Neural crest cell (in vitro differentiated cells): ENCODE results near the gene OR6M1. TPM values are rescaled to one million over a fixed set of nuclear protein-coding genes. Genes with fewer than 3 reads are reported as not detected.

Experiments used
- DNase-seq: peaks from one replicate; pipeline ENCODE4 v3.0.0; 2021; ENCODE audit warnings: low read depth, mixed read lengths, low spot score
- H3K27ac Mint-ChIP-seq: one replicate; pipeline ENCODE4 v1.8.0; 2021; ENCODE audit warnings: mild to moderate bottlenecking, mixed read lengths; ENCODE audit not compliant: unreplicated experiment
- H3K27me3 Mint-ChIP-seq: 2 replicates; pipeline ENCODE4 v1.8.0; 2021; ENCODE audit warnings: low read depth, mild to moderate bottlenecking, mixed read lengths
- H3K36me3 Mint-ChIP-seq: 2 replicates; pipeline ENCODE4 v1.8.0; 2021; ENCODE audit warnings: low read depth, mild to moderate bottlenecking, mixed read lengths
- H3K4me1 Mint-ChIP-seq: 2 replicates; pipeline ENCODE4 v1.8.0; 2021; ENCODE audit warnings: mixed read lengths
- H3K4me3 Mint-ChIP-seq: one replicate; pipeline ENCODE4 v1.8.0; 2021; ENCODE audit warnings: mild to moderate bottlenecking, mixed read lengths
- H3K9me3 Mint-ChIP-seq: 2 replicates; pipeline ENCODE4 v1.8.0; 2021; ENCODE audit warnings: mixed read lengths
- total RNA-seq: library from RNA; stranded (reverse); gene quantifications from 2 replicates; pipeline ENCODE4 v1.2.1, GENCODE V29; 2021
- TF ChIP-seq, protein P1 (sequence below): fragments of 200-600 bp; sonication (generic); conservative IDR thresholded peaks from 2 replicates; pipeline ENCODE4 v1.5.0; 2021; ENCODE audit warnings: antibody characterized with exemption, mild to moderate bottlenecking

Gene OR6M1
- total RNA-seq, 1 donor from 2014 or later = not detected

DNA sequence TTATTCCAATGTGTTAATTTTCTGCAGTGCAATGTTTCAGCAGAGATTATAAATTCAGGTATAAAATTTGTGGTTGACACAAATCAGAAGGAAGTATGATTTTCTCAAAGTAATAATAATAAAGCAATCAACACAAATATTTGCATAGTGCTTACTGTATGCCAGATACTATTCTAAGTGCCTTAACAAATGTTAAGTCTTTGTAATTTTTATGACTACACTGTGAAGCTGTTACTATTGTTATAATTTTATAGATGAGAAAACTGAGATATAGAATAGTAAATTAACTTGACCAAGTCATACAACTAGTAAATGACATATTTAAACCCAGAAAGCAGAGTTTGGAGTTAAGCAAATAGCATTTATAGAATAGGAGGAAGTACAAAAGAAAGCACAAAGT is 35.4 kb downstream of the OR6M1 start:
- no peak overlapping the region for H3K4me3 Mint-ChIP-seq
- TF ChIP-seq, protein P1, sequence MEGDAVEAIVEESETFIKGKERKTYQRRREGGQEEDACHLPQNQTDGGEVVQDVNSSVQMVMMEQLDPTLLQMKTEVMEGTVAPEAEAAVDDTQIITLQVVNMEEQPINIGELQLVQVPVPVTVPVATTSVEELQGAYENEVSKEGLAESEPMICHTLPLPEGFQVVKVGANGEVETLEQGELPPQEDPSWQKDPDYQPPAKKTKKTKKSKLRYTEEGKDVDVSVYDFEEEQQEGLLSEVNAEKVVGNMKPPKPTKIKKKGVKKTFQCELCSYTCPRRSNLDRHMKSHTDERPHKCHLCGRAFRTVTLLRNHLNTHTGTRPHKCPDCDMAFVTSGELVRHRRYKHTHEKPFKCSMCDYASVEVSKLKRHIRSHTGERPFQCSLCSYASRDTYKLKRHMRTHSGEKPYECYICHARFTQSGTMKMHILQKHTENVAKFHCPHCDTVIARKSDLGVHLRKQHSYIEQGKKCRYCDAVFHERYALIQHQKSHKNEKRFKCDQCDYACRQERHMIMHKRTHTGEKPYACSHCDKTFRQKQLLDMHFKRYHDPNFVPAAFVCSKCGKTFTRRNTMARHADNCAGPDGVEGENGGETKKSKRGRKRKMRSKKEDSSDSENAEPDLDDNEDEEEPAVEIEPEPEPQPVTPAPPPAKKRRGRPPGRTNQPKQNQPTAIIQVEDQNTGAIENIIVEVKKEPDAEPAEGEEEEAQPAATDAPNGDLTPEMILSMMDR = no peak
- no peak overlapping the region for H3K27ac Mint-ChIP-seq
- H3K36me3 Mint-ChIP-seq = no peaks in the 10 kb centered on the region
- peaks cover under 1% of the 10 kb centered on the region for H3K4me1 Mint-ChIP-seq
- H3K27me3 Mint-ChIP-seq = no peaks in the 10 kb centered on the region
- DNase-seq = no peak
- H3K9me3 Mint-ChIP-seq = no peaks in the 10 kb centered on the region

- Mint-ChIP-seq H3K4me1 (no peaks in the 10 kb centered on the region), H3K36me3 (peaks cover 3% of the 10 kb centered on the region), H3K27me3 (no peaks in the 10 kb centered on the region), H3K27ac (no peak overlapping the region), H3K9me3 (peaks cover 11% of the 10 kb centered on the region), H3K4me3 (no peak overlapping the region)
- TF ChIP-seq, protein P1 = no peak
- DNase-seq = no peak
These were observed 40.5 kb downstream of the OR6M1 start for GRCh38 chr11:123765601-123766000.

GRCh38 chr11:123762422-123762821 is 43.7 kb downstream of the OR6M1 start:
- Mint-ChIP-seq H3K4me3 (no peak overlapping the region), H3K9me3 (peaks cover 11% of the 10 kb centered on the region), H3K36me3 (peaks cover 3% of the 10 kb centered on the region), H3K4me1 (no peaks in the 10 kb centered on the region), H3K27ac (no peak overlapping the region), H3K27me3 (peaks cover 5% of the 10 kb centered on the region)
- no peak for DNase-seq
- TF ChIP-seq, protein P1 = no peak

- TF ChIP-seq, protein P1 = no peak
- H3K27me3 Mint-ChIP-seq = peaks cover 17% of the 10 kb centered on the region
- peaks cover 11% of the 10 kb centered on the region for H3K9me3 Mint-ChIP-seq
- no peak for DNase-seq
- no peak overlapping the region for H3K4me3 Mint-ChIP-seq
- H3K27ac Mint-ChIP-seq = no peak overlapping the region
- peaks cover 3% of the 10 kb centered on the region for H3K36me3 Mint-ChIP-seq
- no peaks in the 10 kb centered on the region for H3K4me1 Mint-ChIP-seq
These were observed 45.3 kb downstream of the OR6M1 start for GRCh38 chr11:123760894-123761293.

GRCh38 chr11:123757976-123758375 is 48.2 kb downstream of the OR6M1 start:
- Mint-ChIP-seq H3K27me3 (peaks cover 19% of the 10 kb centered on the region), H3K27ac (no peak overlapping the region), H3K4me1 (no peaks in the 10 kb centered on the region), H3K4me3 (no peak overlapping the region), H3K36me3 (peaks cover 3% of the 10 kb centered on the region), H3K9me3 (peaks cover 8% of the 10 kb centered on the region)
- TF ChIP-seq, protein P1 = no peak
- DNase-seq = no peak

DNA sequence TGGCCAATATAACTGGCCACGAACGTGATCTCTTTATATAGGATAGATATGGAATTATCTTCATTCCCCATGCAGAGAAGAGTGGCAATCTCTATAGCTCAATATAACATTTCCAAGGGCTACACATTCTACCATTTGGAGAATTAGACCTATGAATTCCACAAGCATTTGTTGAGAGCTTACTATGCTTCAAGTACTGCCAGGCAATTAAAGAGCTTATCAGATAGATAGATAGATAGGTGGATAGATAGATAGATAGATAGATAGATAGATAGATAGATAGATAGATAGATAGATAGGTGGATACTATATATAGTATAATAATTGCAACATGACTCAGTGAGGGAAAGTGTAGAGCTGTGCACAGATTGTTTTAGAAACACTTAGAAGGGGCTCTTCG is 50.3 kb downstream of the OR6M1 start:
- no peak for DNase-seq
- no peaks in the 10 kb centered on the region for H3K4me1 Mint-ChIP-seq
- H3K27me3 Mint-ChIP-seq = peaks cover 35% of the 10 kb centered on the region
- no peak overlapping the region for H3K4me3 Mint-ChIP-seq
- no peaks in the 10 kb centered on the region for H3K36me3 Mint-ChIP-seq
- TF ChIP-seq, protein P1 = no peak
- H3K27ac Mint-ChIP-seq = no peak overlapping the region
- H3K9me3 Mint-ChIP-seq = no peaks in the 10 kb centered on the region
